HCT116 (cell line): ENCODE measurements around the gene CD200. TPM values are rescaled to one million over a fixed set of nuclear protein-coding genes. Genes with fewer than 3 reads are reported as not detected.

ENCODE experiments used
- ATAC-seq: fragments of 200-7000 bp; cut with Tn5 transposase; 2 replicates; pipeline ENCODE4 v1.9.1; 2020; ENCODE audit warnings: mild to moderate bottlenecking, moderate library complexity
- BruUV-seq: library from RNA; stranded (reverse); fragments of 400-500 nt; replicated peaks from 2 replicates; lab custom pipeline; 2021; lab: Mats Ljungman, UMichigan
- CTCF ChIA-PET: fragments of 300-600 bp; sonication (Branson Sonifier 250); formaldehyde crosslinking; loops from one replicate; lab custom pipeline; 2021; ENCODE audit warnings: antibody characterized with exemption; lab: Charles Lee
- POLR2A ChIA-PET: fragments of 300-600, 350-600 bp; sonication (Branson Sonifier 250); formaldehyde crosslinking; loops from one replicate; lab custom pipeline; 2021; ENCODE audit warnings: antibody characterized with exemption; lab: Charles Lee
- RAD21 ChIA-PET, 2 experiments: fragments of 300-600 bp; sonication (Branson Sonifier 250); formaldehyde crosslinking; loops; one replicate each; lab custom pipeline; 2023; ENCODE audit warnings: low total read pairs in 2 of 2; ENCODE audit not compliant: uncharacterized antibody in 2 of 2, unreplicated experiment in 2 of 2, low non-redundant PET in 1 of 2; lab: Charles Lee
- DNase-seq: peaks from one replicate; pipeline ENCODE4 v3.0.0-alpha.2; 2010; ENCODE audit warnings: low read depth, low spot score
- H2AFZ ChIP-seq: fragments of 200-600 bp; shearing (Covaris generic), sonication (generic); 2 replicates; pipeline ENCODE4 v1.6.1; 2017; ENCODE audit warnings: low read depth, mixed run types, mixed read lengths, antibody characterized with exemption, low read length; ENCODE audit not compliant: poor library complexity, severe bottlenecking
- H3K27ac ChIP-seq: 2 replicates; pipeline ENCODE4 v1.5.1; 2012; ENCODE audit warnings: low read depth, low read length
- H3K27me3 ChIP-seq: fragments of 200-600 bp; sonication (generic); 2 replicates; pipeline ENCODE4 v1.6.1; 2016; ENCODE audit warnings: mixed run types, low read length, mixed read lengths; ENCODE audit not compliant: insufficient read depth
- H3K36me3 ChIP-seq, 2 experiments: fragments of 200-500 bp in 1 of 2; fragments of 200-600 bp in 1 of 2; sonication (Bioruptor generic) in 1 of 2; sonication (generic) in 1 of 2; 2 replicates each; pipeline versions ENCODE4 v1.5.1 to v1.6.1; 2014 to 2016; ENCODE audit warnings: low read length in 2 of 2, inconsistent platforms in 1 of 2, mixed read lengths in 1 of 2, mixed run types in 1 of 2; ENCODE audit not compliant: insufficient read depth in 2 of 2, control insufficient read depth in 1 of 2
- H3K4me1 ChIP-seq, 2 experiments: fragments of 200-600 bp in 1 of 2; sonication (generic) in 1 of 2; 2 replicates each; pipeline versions ENCODE4 v1.5.1 to v1.6.1; 2012 to 2017; ENCODE audit warnings: low read length in 2 of 2, inconsistent platforms in 1 of 2, mild to moderate bottlenecking in 1 of 2, mixed read lengths in 1 of 2, mixed run types in 1 of 2, moderate library complexity in 1 of 2; ENCODE audit not compliant: insufficient read depth in 2 of 2, control insufficient read depth in 1 of 2
- H3K4me2 ChIP-seq: fragments of 200-600 bp; sonication (generic); 2 replicates; pipeline ENCODE4 v1.6.1; 2017; ENCODE audit warnings: mixed run types, low read length, mixed read lengths
- H3K4me3 ChIP-seq, 2 experiments: fragments of 200-600 bp in 1 of 2; sonication (generic) in 1 of 2; replicated peaks in 1 of 2; 2 replicates each; pipeline ENCODE4 v1.5.1; 2011 to 2016; ENCODE audit warnings: low read length in 2 of 2, control low read depth in 1 of 2, low read depth in 1 of 2, mild to moderate bottlenecking in 1 of 2, mixed read lengths in 1 of 2, mixed run types in 1 of 2
- H3K79me2 ChIP-seq: fragments of 200-600 bp; sonication (generic); 2 replicates; pipeline ENCODE4 v1.6.1; 2017; ENCODE audit warnings: mild to moderate bottlenecking, mixed run types, low read length, moderate library complexity, mixed read lengths; ENCODE audit not compliant: insufficient read depth
- H3K9ac ChIP-seq: fragments of 200-600 bp; sonication (generic); 2 replicates; pipeline ENCODE4 v1.6.1; 2016; ENCODE audit warnings: low read length, mixed read lengths
- H3K9me2 ChIP-seq: fragments of 200-600 bp; sonication (generic), shearing (Covaris generic); 2 replicates; pipeline ENCODE4 v1.6.1; 2017; ENCODE audit warnings: mixed run types, mild to moderate bottlenecking, moderate library complexity; ENCODE audit not compliant: insufficient read depth
- H3K9me3 ChIP-seq, 2 experiments: fragments of 200-500 bp in 1 of 2; fragments of 200-600 bp in 1 of 2; sonication (Bioruptor generic) in 1 of 2; sonication (generic) in 1 of 2; 2 replicates each; pipeline ENCODE4 v1.6.1; 2014 to 2017; ENCODE audit warnings: low read length in 2 of 2, mixed read lengths in 2 of 2, inconsistent platforms in 1 of 2, low read depth in 1 of 2, mild to moderate bottlenecking in 1 of 2, mixed run types in 1 of 2, moderate library complexity in 1 of 2; ENCODE audit not compliant: control insufficient read depth in 1 of 2, insufficient read depth in 1 of 2
- H4K20me1 ChIP-seq: fragments of 200-600 bp; sonication (generic), shearing (Covaris generic); 2 replicates; pipeline ENCODE4 v1.6.1; 2017; ENCODE audit warnings: mixed run types, mild to moderate bottlenecking, moderate library complexity; ENCODE audit not compliant: insufficient read depth
- ATF3 ChIP-seq: IDR thresholded peaks from 2 replicates; pipeline ENCODE4 v1.6.1; 2012
- CBX3 ChIP-seq: IDR thresholded peaks from 2 replicates; pipeline ENCODE4 v1.6.1; 2012; ENCODE audit warnings: low read depth
- EGR1 ChIP-seq: IDR thresholded peaks from 2 replicates; pipeline ENCODE4 v1.6.1; 2012; ENCODE audit warnings: low read depth
- ELF1 ChIP-seq: IDR thresholded peaks from 2 replicates; pipeline ENCODE4 v1.6.1; 2012; ENCODE audit warnings: low read depth, borderline replicate concordance
- EZH2 ChIP-seq: fragments of 200-600 bp; sonication (generic); IDR thresholded peaks from 2 replicates; pipeline ENCODE4 v1.6.1; 2017; ENCODE audit warnings: antibody characterized with exemption, mixed run types
- EZH2phosphoT487 ChIP-seq: fragments of 200-600 bp; IDR thresholded peaks from 2 replicates; pipeline ENCODE4 v1.6.1; 2018; ENCODE audit warnings: antibody characterized with exemption, borderline replicate concordance
- MAX ChIP-seq: IDR thresholded peaks from 2 replicates; pipeline ENCODE4 v1.6.1; 2012
- POLR2AphosphoS5 ChIP-seq: IDR thresholded peaks from 2 replicates; pipeline ENCODE4 v1.6.1; 2011; ENCODE audit warnings: mild to moderate bottlenecking, low read depth, low read length, moderate library complexity
- SIN3A ChIP-seq: IDR thresholded peaks from 2 replicates; pipeline ENCODE4 v1.6.1; 2012; ENCODE audit warnings: low read depth
- SP1 ChIP-seq: IDR thresholded peaks from 2 replicates; pipeline ENCODE4 v1.6.1; 2012; ENCODE audit warnings: low read depth
- TCF7L2 ChIP-seq: IDR thresholded peaks from 2 replicates; pipeline ENCODE4 v1.7.0; 2011; ENCODE audit warnings: borderline replicate concordance, inconsistent platforms; ENCODE audit not compliant: insufficient read depth, insufficient read length; ENCODE audit errors: extremely low read depth
- ZBTB33 ChIP-seq: IDR thresholded peaks from 2 replicates; pipeline ENCODE4 v1.6.1; 2011; ENCODE audit warnings: mild to moderate bottlenecking, low read length, moderate library complexity; ENCODE audit not compliant: insufficient replicate concordance; ENCODE audit errors: extremely low read depth
- ZFX ChIP-seq: fragments of 450-650 bp; IDR thresholded peaks from 2 replicates; pipeline ENCODE4 v1.6.1; 2017
- ZNF274 ChIP-seq: fragments of 200-500 bp; sonication (Bioruptor generic); IDR thresholded peaks from 2 replicates; pipeline ENCODE4 v1.6.1; 2014; ENCODE audit warnings: mild to moderate bottlenecking, low read depth, low read length, inconsistent platforms
- intact Hi-C: fragments of 100-400 bp; cut with micrococcal nuclease; formaldehyde crosslinking; loops from 2 replicates; pipeline ENCODE4 v1.10.0; 2022
- total RNA-seq: library from RNA; stranded (reverse); gene quantifications from one replicate; pipeline ENCODE4 v1.2.1, GENCODE V29; 2021; ENCODE audit not compliant: unreplicated experiment

Gene CD200
- total RNA-seq, 1 experiment from 2014 or later: not detected

- Histone ChIP-seq H3K4me1 (no peaks in the 10 kb centered on the region), H3K9ac (no peak overlapping the region), H3K36me3 (no peaks in the 10 kb centered on the region), H3K9me3 (no peaks in the 10 kb centered on the region), H4K20me1 (no peaks in the 10 kb centered on the region), H3K4me2 (no peak overlapping the region), H3K27me3 (no peaks in the 10 kb centered on the region), H3K9me2 (no peaks in the 10 kb centered on the region), H3K4me3 (no peak overlapping the region), H3K27ac (no peak overlapping the region), H2AFZ (no peak overlapping the region), H3K79me2 (no peaks in the 10 kb centered on the region)
- TF ChIP-seq ELF1 (no peak), EGR1 (no peak), EZH2 (no peak), EZH2phosphoT487 (no peak), ZBTB33 (no peak), CBX3 (no peak)
- intact Hi-C loops: no loop called here
- ATAC-seq: no peak
- no peak for DNase-seq
- ChIA-PET POLR2A (no interaction called here), RAD21 (no interaction called here), CTCF (no interaction called here)
- no TSS peak for BruUV-seq
Measured at GRCh38 chr3:112339134-112339533, 6.2 kb downstream of the CD200 start.

- Histone ChIP-seq H3K79me2 (no peaks in the 10 kb centered on the region), H4K20me1 (no peaks in the 10 kb centered on the region)
Measured at GRCh38 chr3:112339609-112340008, 6.7 kb downstream of the CD200 start.

More at GRCh38 chr3:112339609-112340008, 6.7 kb downstream of the CD200 start:
- no peak for ATAC-seq
- Histone ChIP-seq H3K9me2 (no peaks in the 10 kb centered on the region), H3K4me2 (no peak overlapping the region), H2AFZ (no peak overlapping the region), H3K9ac (no peak overlapping the region), H3K27me3 (no peaks in the 10 kb centered on the region), H3K4me3 (no peak overlapping the region), H3K9me3 (no peaks in the 10 kb centered on the region), H3K4me1 (no peaks in the 10 kb centered on the region), H3K27ac (no peak overlapping the region), H3K36me3 (no peaks in the 10 kb centered on the region)
- TF ChIP-seq SP1 (no peak), SIN3A (no peak), ZBTB33 (no peak), EZH2phosphoT487 (no peak), EZH2 (no peak), ATF3 (no peak), MAX (no peak), ZFX (no peak), ZNF274 (no peak), POLR2AphosphoS5 (no peak), TCF7L2 (no peak)
- intact Hi-C loops: no loop called here
- POLR2A ChIA-PET: no interaction called here
- no TSS peak for BruUV-seq
- RAD21 ChIA-PET: no interaction called here
- CTCF ChIA-PET: no interaction called here
- DNase-seq: no peak
